NCI-H774 (cell line): Measurements from ENCODE around the gene NAGK.
A peak's percentile ranks its signal among the peaks of the same experiment; 100 is the strongest.
"Not testable (repeated sequence)": the region's sequence is repeated elsewhere in the genome, so short reads cannot be mapped to it uniquely, and the experiment has no call there.

Source experiments
- DNase-seq: peaks from one replicate; lab custom pipeline; 2025; lab: John Stamatoyannopoulos, UW

The NAGK gene

DNA sequence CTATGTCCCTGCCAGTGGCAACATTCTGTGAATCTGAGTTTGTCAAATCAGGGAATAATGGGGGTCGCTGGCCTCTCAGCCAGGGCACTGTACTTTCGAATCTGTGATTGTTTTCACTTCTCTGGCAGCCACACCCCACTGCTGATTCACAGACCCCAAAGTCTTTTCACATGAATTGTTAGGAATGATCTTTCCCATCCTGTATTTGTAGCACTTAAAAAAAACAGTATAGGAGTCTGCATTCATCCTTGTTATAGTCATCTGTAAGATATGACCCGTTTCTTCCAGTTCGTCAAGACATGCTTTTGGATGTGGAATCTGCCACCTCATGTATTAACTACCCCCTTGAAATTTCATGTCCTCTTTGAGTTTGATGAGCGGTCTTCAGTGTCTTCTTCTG, 928 bp downstream of the NAGK start:
- DNase-seq = no peak

DNA sequence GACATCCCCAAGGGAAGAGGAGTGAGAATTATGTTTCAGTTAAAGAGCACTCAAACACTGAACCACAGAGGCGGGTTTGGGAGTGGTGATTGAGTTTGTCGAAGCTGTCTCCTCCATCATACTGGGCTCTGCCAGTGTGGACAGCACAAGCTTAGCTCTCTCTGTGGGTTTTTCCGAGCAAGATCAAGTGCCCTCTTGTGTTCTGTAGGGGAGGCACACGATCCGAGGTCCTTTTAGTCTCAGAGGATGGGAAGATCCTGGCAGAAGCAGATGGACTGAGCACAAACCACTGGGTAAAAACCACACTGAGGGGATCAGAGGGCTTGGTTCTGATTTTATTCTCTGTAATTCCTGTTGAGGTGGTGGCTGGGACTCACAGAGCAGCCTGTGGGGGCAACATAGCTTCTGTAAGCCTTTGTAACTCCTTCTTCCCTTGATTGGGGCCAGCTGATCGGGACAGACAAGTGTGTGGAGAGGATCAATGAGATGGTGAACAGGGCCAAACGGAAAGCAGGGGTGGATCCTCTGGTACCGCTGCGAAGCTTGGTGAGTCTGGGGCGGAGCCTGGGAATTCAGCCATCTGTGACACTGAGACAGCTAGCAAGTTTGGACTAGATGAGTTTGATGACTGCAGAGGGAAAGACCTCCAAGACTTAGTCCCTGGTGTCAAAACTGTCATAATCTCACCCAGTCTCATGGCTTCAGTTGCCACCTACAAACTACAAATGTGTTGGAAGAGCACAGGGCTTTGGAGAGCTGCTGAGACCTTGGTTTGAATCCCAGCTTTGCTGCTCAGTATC, 2.0 kb downstream of the NAGK start:
- DNase-seq = no peak

DNA sequence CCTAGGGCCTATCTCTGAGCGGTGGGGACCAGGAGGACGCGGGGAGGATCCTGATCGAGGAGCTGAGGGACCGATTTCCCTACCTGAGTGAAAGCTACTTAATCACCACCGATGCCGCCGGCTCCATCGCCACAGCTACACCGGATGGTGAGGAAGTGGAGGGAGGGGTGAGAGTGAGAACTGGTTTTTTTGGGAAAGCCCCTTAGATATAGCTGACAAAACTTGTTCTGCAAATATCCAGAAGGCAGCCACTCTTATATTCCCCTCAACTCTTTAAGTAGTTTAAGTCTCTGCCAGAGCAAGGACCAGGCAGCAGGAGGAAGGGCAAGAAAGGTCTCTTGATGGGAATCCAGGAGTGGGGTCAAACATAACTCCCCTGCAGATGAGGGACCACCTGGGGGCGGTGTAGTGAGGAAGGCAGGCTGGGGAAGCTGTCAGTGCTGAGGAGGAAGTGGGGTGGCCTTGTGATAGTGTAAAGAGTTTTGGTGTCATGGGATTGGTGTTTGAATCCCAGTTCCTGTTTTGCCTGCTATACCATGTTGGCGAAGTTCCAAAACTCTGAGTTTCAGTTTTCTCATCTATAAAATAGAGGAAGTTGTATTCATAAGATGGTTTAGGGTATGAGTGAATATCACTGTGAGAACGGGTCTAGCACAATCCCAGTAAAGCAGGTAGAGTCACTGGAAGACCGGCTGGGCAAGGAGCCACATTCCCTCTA, 3.4 kb downstream of the NAGK start:
- no peak for DNase-seq

DNA sequence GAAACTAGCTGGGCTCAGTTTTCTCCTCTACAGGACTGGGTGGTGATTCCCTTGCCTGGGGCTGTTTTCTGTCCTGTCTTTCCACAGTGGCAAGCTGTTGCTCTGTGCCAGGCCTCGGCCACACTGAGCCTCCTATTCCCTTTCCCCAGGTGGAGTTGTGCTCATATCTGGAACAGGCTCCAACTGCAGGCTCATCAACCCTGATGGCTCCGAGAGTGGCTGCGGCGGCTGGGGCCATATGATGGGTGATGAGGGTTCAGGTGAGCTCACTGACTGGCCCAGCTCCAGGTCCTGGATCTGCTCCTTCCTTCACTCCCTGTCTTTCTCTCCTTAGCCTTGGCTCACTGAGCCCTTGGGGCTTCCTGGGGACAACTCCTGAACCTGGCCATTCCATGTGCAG, 4.0 kb downstream of the NAGK start:
- no peak for DNase-seq

DNA sequence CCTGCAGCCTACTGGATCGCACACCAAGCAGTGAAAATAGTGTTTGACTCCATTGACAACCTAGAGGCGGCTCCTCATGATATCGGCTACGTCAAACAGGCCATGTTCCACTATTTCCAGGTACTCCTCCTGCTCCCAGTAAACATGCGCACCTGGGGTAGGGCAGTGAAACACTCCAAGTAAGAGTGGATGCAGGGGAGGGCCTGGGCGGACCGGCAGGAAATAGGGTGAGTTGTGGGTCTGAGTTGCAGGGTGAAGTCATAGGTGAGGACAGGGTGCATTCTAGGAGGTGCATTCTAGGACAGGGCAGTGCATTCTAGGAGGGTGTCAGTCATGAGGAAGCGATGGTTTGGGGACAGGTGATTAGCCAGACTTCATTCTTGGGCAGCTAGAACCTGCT, 5.0 kb downstream of the NAGK start:
- no peak for DNase-seq

DNA sequence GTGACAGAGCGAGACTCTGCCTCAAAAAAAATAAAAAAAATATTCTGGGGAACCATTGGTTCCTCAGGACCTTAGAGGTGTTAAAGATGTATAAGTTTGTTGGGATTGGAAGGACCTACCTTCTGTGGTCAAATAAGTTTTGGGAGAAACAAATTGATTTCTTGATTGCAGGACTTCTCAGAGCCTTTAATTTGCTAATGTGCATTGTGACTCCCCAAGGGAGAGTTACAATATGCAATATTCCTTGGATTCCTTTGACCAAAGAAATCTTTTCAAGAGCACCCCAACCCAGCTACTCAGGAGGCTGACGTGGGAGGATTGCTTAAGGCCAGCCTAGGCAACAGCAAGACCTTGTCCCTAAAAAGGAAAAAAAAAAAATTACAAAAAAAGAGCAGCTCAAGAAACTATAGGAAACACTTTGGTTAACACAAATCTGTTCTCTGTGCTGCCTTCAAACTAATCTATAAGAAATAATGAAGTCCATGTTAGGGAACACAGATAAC, 6.5 kb downstream of the NAGK start:
- no peak for DNase-seq

DNA sequence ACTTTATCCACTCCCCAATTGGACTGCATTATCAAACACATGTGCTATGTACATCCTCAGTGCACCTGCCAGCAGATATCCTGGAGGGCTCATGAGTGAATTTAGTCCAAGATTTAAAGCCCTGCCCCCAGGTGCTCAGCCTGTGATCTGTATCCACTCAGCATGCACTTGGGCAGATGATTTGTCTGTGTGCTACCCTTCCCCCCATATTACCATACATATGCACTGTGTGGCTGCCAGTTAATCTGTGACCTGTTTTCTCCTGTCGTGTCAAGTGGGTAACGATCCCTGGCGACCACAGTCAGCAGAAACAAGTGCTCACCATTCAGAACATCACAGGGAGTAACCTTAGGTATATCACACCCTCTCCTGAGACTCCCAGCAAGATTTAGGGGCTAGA, 10.2 kb downstream of the NAGK start:
- DNase-seq = no peak

DNA sequence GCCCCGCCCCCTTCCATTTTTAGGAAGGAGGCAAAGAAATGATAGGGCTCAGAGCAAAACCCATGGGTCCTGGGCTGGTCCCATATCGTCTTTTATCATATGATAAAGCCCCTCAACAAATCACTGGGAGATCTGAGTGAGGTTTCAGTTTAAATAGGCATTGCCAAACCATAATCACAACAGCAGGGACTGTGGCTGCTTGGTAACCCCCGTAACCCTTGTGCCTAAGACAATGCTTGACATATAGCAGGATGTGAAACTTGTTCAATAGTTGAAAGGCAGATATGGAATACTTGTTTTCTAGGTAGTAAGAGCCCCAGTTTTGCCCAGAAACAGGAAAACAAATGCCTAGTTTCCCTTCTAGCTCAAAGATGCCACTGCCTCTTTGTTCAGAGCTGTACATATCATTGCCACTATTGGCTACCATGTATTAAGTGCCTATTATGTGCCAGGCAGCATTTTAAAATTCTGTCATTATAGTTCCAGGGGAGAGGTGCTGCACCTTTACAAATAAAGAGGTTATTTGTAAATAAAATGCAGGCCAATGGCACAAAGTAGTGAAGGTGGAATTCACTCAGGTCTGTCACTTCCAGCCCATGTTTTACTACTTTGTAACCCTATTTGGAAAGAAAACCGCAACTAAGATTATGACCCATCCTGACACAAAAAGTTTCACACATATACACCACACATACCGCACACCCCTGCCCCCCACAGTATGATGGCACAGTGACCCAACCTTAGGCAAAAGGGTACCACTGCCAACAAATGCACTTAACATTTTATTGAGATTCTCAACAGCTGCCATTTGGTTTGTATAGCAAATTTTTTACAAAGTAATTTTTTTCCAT, 14.2 kb downstream of the NAGK start:
- no peak for DNase-seq

DNA sequence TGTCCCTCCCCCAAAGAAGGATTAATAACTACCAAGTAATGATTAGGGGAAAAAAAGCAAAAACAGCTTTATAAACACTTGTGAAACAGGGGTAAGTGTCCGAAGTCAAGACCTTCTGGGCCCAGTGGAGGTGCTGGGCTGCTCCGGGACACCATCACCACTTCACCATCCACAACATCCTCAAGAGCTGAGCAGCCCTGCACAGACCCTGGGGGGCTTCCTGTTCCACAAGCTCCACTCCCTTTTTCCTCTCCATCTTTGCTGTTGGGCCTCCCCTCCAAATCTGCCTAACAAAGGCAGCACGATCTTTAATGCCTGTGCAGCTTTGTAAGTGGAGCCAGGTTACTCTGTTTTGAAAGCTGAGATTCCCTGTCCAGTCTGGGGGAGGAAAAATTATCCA, 14.8 kb downstream of the NAGK start:
- DNase-seq = not testable (repeated sequence)

DNA sequence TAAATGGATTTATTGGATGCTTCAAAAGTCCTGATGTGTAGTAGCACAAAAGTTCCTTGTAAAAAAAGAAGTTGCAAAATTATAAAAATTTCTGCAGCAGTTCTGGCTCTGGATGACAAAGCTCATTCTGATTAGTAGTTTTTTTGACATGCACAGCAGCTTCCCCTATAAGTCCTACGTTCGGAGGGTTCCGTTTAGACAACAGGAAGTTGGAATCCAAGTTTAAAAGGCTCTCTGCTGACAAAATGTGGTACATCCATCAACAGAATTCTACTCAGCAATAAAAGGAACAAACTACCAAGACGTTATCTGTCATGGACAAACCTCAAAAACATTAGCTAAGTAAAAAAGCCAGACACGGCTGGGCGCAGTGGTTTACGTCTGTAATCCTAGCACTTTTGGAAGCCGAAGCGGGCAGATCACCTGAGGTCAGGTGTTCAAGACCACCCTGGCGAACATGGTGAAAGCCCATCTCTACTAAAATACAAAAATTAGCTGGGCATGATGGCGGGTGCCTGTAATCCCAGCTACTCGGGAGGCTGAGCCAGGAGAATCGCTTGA, 15.4 kb downstream of the NAGK start:
- DNase-seq = not testable (repeated sequence)

DNA sequence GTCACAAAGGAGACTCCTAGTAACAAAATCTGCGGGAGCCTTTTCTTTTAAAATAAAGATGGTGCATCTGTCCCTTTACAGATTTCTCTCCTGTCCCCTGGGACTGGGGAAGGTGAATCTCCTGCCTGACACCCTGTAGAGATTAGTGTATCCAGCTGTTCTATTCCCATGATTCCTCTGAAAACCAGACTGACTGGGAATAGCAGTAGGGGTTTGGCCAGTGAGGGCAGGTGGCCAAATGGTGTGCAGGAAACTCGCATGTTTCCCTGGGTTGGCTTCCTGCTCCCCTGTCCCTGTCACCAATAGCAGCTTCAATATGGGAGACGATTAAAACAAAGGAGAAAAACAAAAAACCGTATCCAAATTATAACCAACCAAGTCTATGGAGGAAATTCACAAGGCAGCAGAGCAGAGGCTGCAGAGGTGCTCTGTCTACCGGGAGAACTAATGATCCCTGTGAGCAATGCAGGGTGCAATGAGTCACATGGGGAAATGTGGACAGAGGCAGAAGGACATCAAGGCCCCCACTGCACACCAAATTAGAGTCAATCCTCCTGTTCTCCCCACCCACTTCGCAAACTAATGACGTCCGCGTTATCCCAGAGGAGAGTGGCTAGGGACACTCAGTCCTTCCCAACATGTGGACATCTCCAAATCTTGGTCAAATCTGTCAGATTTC, 17.0 kb downstream of the NAGK start:
- DNase-seq = not testable (repeated sequence)

DNA sequence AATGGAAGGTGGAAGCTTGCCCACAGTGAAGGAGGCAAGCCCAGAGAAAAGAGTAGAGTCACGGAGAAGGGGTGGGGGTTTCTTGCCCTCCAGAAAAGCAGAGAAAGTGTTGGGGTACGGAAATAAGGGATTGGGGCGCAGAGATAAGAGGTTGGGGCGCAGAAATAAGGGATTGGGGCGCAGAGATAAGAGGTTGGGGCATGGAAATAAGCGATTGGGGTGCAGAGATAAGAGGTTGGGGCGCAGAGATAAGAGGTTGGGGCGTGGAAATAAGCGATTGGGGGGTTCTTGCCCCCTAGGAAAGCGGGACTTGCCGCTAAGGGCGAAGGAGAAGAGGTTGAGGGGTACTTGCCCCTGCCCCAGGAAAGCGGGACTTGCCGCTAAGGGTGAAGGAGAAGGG, 21.0 kb downstream of the NAGK start:
- DNase-seq = not testable (repeated sequence)

DNA sequence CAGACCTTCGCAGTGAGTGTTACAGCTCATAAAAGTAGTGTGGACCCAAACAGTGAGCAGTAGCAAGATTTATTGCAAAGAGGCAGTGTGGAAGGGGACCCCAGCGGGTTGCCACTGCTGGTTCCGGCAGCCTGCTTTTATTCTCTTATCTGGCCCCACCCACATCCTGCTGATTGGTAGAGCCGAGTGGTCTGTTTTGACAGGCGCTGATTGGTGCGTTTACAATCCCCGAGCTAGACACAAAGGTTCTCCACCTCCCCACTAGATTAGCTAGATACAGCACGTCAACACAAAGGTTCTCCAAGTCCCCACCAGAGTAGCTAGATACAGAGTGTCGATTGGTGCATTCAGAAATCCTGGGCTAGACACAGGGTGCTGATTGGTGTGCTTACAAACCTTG, 23.4 kb downstream of the NAGK start:
- not testable (repeated sequence) for DNase-seq

DNA sequence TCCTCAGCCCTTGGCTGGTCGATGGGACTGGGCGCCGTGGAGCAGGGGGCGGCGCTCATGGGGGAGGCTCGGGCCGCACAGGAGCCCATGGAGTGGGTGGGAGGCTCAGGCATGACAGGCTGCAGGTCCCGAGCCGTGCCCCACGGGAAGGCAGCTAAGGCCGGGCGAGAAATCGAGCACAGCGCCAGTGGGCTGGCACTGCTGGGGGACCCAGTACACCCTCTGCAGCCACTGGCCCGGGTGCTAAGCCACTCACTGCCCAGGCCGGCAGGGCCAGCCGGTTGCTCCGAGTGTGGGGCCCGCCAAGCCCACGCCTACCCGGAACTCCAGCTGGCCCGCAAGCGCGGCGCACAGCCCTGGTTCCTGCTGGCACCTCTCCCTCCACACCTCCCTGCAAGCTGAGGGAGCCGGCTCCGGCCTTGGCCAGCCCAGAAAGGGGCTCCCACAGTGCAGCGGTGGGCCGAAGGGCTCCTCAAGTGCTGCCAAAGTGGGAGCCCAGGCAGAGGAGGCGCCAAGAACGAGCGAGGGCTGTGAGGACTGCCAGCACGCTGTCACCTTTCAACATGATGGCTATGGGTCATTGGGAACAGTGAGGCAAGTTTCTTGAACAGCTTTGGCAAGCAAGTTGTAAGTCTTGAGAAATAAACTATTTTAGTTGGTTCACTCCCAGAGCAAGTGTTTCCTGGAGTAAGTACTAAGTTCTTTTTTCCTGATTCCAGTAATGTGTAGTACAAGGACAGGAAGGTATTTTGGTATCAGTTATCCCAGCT, 24.2 kb downstream of the NAGK start:
- not testable (repeated sequence) for DNase-seq

DNA sequence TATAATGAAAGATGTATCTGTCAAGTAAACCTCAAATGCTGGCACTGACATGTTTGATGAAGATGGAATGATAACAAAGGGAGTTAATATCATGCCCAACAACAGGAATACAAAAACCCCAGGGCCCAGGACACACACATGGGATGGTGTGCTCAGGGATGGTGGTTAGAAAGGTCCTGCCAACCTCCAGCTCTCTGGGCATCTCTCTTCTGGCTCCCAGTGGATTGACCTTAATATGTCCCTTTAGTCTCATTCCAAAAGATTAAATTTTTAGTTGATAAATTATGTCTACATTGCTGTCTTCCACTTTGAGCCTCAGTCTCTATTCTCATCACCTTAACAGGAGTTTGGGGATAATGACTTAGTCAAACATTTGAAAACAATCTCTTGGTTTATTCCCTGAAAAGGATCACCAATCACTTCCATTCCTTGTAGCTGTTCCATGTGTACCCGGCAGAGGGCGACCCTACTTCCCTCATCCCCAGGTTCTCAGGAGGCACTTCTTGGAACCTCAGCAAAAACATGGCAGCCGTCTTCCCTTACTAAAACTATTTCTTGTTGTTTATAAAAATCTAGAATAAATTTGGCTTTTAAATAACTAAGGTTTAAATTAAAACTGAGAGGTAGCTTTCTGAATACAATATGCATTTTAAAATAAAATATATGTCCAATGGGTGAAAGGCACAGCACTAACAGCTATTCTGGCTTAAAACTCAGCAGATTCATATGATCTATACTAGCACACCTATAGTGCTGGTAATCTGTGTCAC, 31.9 kb downstream of the NAGK start:
- DNase-seq = peak; percentile 35

DNA sequence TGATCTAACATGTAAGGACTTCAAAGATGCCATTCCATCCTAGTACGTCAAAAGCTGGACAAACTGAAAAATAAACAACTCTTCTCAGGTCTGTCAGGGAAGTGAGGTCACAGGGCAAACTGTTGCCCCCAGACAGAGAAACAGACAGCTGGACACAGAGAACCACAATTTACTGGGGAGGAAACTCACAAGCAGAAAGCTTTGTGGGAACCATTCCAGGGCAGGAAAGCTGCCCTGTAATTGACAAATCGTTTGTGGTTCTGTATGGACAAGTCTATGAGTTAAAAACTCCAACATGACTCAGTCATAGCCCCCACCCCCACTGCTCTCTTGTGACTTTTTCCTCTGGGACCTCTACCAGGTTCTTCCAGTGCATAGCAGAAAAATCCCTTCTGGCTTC, 33.2 kb downstream of the NAGK start:
- no peak for DNase-seq

DNA sequence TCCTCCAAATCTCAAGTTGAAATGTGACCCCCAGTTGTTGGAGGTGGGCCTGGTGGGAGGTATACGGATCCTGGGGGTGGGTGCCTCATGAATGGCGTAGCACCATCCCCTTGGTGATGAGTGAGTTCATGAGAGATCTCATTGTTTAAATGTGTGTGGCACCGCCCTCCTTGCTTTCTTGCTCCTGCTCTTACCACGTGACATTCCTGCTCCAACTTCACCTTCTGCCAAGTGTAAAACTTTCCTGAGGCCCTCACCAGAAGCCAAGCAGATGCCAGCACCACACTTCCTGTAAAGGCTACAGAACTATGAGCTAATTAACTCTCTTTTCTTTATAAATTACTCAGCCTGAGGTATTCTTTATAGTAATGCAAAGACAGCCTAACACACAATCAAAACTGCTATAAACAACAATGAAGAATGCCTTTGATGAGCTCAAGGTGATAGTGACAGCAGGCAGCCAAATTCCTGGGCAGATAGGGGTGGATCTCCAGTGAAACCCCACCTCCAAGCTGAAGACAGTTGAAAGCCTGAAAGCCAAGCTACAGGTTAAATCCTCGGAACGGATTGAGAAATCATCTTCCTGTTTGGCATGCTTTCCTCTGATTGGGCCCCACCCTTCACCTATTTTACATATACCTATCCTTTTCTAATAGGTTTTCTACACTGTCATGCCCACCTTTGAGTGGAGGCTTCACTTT, 34.7 kb downstream of the NAGK start:
- no peak for DNase-seq

DNA sequence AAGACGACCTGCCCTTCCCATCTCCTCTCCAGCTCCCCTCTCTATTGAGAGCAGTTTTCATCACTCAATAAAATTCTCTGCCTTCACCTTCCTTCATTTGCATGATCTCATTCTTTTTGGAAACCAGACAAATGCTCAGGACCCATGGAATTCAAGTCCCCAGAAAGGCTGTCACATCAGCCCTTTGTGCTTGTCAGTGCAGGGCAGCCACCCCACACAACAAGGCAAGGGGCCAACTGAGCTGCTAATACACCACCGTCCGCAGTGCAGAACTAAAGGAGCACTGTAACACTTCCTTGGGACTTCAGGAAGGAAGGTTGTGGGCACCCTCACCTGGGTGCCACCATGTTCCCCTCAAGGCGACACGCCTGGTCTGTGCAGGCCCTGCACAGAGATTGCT, 35.4 kb downstream of the NAGK start:
- DNase-seq = no peak

DNA sequence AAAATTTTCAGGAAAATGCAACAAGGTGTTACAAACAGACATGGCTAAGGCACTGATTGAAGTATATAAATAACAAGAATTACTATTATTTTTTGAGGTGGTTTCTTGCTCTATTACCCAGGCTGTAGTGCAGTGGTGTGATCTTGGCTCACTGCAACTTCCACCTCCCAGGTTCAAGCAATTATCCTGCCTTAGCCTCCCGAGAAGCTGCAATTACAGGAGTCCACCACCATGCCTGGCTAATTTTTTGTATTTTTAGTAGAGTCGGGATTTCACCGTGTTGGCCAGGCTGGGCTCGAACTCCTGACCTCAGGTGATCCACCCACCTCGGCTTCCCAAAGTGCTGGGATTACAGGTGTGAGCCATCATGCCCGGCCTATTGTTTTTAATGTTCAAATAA, 38.0 kb downstream of the NAGK start:
- DNase-seq = not testable (repeated sequence)
